HG03064 (cell line): ENCODE results near the gene HBB.
"Not testable (repeated sequence)": the region's sequence is repeated elsewhere in the genome, so short reads cannot be mapped to it uniquely, and the experiment has no call there.

Experiments
- ATAC-seq: cut with Tn5 transposase; IDR thresholded peaks from one replicate; pipeline ENCODE4 v1.9.1; 2021; ENCODE audit warnings: low read depth; ENCODE audit not compliant: unreplicated experiment

The HBB gene

GRCh38 chr11:5248498-5248897, 21.6 kb upstream of the HBB start:
- ATAC-seq = not testable (repeated sequence)

- no peak for ATAC-seq
These were observed 20.8 kb upstream of the HBB start for GRCh38 chr11:5247472-5248192.

DNA sequence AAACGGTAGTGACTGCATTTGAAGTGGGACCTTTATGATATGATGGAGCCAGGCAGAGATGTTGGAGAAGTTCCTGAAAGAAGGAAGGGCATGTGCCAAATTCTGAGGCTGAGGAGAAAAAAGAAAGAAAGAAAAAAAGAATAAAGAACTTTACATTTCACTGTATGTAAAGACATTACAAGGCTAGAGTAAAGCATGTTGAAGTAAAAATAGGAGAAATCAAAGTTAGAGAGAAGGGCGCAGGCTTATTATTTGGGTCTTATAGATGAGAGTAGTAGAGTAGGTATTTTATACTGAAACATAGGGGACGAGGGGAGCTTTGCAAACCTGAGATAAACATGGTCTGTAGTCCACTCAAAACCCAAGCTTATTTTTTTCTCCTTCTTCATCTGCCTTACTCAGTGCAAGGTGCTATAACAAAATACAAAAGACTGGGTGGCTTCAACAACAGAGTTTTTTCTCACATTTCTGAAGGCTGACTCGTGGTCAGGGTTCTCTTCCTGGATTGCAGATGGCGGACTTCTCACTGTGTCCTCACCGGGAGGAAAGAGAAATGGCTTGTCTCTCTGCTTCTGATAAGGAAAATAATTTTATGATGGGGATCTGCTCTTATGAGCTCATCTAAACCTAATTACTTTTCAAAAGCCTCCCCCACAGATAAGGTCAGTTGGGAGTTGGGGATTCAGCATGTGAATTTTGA, 20.1 kb upstream of the HBB start:
- no peak for ATAC-seq

DNA sequence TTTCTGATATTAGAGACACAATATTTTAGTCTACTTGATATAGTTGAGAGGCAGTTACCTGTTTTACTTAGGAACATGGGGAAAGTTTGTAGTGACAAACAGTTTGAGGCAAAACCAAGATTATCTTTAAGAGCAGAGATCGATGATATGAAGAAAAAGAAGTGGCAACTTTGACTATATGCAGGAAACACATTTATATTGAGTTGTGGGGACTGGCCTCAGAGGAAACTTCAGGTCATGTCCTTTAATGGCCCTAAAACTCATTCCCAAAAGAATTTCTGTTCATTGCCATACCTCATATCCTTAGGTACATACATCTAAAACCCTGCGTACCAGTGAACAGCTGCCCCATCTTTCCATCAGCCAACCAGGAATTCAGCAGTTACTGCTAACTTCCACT, 18.3 kb upstream of the HBB start:
- no peak for ATAC-seq

- no peak for ATAC-seq
These were observed 16.9 kb upstream of the HBB start for GRCh38 chr11:5243816-5244180.

- ATAC-seq = no peak
These were observed 16.3 kb upstream of the HBB start for GRCh38 chr11:5242933-5243815.

DNA sequence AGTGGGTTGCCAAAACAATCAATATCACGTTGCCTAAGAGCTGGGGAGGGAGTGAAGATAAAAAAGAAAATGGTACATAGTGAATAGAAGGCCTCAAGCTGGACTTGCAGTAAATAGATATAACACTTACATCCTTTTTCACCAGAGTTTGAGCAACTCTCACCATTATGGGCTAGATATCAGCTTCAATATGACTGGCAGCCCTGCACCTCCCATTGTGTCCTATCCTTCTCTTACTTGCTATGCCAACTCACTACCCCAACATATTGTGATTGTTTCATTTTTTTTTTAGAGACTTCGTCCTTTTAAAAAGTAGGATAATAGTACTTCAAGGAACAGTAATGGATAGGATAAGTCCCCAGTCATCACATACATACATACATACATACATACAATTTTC, 15.3 kb upstream of the HBB start:
- ATAC-seq = no peak

DNA sequence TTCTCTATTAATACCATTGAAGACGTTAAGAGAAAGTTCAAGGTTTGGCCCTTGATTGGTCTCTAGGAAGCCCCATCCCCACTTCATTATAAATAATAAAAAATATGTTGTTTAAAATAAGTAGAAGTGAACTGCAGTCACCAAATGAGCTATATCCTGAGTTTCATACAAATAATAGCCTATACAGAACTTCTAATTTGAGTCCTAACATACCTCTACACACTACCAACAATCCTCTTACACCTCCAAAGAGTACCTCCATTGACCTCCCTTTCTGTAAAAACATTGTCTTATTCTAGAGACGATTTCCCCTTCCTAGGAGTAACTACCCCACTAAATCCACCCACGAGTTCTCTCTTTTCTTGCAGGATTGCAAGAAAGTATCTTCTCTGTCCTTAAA, 14.6 kb upstream of the HBB start:
- ATAC-seq = no peak

- no peak for ATAC-seq
These were observed 13.6 kb upstream of the HBB start for GRCh38 chr11:5240458-5240857.

DNA sequence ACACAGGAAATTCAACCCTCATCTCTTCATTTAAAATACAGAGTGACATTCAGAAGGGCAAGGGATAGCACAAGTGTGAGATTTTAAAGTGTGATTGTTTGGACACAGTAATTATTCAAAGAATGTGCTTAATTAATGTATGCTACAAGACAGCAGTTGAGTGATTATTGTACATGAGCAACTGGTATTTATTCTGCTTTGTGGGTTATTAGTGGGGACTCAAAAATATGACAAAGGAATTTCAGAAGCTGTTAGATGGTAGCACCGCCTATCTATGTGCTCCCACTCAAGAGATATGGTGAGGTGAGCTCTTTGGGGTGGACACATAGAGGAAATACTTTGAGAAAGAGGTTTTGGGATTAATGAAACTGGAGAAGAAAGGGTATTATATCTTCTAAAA, 13.2 kb upstream of the HBB start:
- no peak for ATAC-seq

DNA sequence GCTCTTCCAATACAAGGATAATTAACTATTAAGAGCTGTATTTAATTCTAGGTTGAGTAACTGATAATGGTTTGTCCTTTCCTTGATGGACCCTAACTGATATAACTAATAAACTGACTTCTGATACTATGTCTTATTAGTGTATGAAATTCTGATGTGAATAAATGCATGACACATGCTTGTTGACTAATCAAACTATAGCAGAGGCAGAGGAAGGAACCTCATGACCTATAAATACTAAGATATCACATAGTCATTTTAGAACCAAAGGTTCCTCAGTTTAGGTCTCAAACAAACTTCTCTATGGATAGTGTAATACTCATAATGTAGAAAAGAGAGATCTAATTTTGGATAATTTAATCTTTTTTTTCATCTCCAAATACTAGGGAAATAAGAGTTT, 12.2 kb upstream of the HBB start:
- ATAC-seq = no peak

DNA sequence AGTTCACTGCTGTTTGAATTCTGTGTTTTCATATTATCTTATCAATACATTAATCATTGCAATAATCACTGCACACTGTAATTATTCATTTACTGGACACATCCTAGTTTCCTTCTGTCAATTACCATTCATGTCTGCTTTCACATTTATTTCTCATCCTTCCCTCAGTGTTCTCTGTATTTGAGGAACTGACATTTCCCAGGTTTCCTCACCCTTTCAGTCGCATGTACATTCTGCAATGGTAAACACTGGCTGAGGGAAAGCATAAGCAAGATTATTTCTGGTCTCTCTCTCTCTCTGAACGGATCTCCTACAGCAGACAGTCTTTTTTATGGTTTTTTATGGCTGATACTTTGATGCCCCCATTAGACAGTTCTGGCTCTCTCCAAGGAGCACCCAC, 11.6 kb upstream of the HBB start:
- ATAC-seq = no peak

- ATAC-seq = no peak
These were observed 10.5 kb upstream of the HBB start for GRCh38 chr11:5237420-5237819.

DNA sequence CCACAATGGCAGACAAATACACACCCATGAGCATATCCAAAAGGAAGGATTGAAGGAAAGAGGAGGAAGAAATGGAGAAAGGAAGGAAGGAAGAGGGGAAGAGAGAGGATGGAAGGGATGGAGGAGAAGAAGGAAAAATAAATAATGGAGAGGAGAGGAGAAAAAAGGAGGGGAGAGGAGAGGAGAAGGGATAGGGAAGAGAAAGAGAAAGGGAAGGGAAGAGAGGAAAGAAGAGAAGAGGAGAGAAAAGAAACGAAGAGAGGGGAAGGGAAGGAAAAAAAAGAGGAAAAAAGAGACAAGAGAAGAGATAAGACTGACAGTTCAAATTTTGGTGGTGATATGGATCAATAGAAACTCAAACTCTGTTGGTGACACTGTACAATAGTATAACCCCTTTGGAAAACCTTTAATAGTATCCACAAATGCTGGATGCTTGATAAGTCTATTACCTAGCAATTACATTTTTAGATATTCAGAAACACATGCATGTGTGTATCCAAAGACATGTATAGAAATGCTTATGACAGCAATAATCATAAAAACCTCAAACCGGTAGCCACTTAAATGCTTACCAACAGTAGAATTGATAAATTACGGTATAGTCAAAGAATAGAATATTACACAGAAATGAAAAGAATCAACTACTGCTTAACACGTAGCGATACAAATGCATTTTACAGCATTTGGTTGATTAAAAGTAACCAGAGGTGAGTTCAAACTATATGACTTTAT, 8.7 kb upstream of the HBB start:
- no peak for ATAC-seq

DNA sequence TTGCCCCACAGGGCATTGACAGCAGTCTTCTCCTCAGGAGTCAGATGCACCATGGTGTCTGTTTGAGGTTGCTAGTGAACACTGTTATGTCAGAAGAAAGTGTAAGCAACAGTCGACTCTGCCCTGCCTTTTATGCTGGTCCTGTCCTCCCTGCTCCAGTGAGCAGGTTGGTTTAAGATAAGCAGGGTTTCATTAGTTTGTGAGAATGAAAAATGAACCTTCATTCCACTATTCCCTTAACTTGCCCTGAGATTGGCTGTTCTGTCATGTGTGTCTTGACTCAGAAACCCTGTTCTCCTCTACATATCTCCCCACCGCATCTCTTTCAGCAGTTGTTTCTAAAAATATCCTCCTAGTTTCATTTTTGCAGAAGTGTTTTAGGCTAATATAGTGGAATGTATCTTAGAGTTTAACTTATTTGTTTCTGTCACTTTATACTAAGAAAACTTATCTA, 7.5 kb upstream of the HBB start, which contains the start of gene HBD:
Gene HBD, minus strand, starts transcription at position 103 of the 454 bp plus-strand sequence. Its CDS starts 50 bp downstream, at position 53.
- ATAC-seq = no peak

- ATAC-seq = no peak
These were observed 6.4 kb upstream of the HBB start for GRCh38 chr11:5233307-5233706.

DNA sequence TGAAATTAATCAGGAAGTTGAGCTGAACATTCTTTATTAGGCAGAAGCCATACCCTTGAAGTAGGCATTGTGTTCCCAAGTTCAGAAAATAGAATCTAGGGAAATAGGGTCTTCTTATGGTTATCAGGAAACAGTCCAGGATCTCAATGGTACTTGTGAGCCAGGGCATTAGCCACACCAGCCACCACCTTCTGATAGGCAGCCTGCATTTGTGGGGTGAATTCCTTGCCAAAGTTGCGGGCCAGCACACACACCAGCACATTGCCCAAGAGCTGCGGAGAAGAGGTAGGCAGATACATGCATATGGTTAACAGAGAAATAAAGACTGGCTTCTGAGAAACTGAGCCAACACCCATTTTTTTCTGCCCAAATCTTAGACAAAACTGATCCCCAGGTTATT, 6.0 kb upstream of the HBB start:
- ATAC-seq = no peak

DNA sequence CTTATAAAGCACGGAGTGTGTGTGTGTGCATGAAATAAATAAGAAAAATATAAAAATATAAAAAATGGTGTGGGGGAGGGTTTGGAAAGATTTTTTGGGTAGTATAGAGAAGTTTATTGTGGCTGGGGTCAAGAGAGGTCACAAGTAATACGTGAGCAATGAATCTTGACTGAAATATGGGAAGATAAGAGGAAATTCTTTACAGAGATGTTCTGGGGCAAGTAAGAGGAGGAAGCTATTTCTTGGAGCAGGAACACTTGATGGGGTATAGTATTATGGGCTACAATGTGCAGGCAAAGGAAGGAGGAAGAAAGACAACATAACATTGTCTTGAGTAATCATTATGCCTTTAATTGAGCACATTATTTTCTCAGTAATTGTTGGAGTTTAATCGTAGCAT, 5.3 kb upstream of the HBB start:
- no peak for ATAC-seq

- ATAC-seq = no peak
These were observed 4.2 kb upstream of the HBB start for GRCh38 chr11:5231111-5231510.

DNA sequence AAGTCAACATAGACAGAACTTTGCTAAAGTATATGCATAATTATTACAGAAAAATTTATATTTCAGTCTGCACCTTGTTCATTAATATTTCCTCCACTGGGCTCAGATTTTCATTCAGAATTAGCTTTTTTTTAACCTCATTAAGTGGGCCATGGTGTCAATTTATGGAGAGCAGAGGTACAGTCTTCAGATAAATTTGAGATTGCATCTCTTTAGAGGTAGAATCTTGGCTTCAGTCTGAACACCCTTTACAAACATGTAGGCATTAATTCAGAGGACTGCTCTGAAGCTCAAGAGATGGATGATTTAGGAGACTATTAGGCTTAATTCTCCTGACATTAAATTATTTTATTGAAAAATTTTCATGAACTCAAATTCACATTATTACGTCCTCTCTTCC, 3.4 kb upstream of the HBB start:
- no peak for ATAC-seq

- no peak for ATAC-seq
These were observed 2.9 kb upstream of the HBB start for GRCh38 chr11:5229796-5230195.
